B cell (primary cell): ENCODE measurements around the gene CTNNA3.

ENCODE experiments used
- CTCF ChIP-seq: fragments of 200-600 bp; IDR thresholded peaks from one replicate; pipeline ENCODE4 v1.8.0; 2022; ENCODE audit warnings: antibody characterized with exemption, mild to moderate bottlenecking
- EZH2 ChIP-seq: IDR thresholded peaks from 2 replicates; pipeline ENCODE4 v1.6.1; 2012; ENCODE audit warnings: borderline replicate concordance, low read depth, mild to moderate bottlenecking, moderate library complexity, low read length; ENCODE audit not compliant: insufficient read depth, poor library complexity, severe bottlenecking

- TF ChIP-seq CTCF (no peak), EZH2 (no peak)
These were observed 436.6 kb downstream of the CTNNA3 start for GRCh38 chr10:67259319-67259929.
